Cardiac muscle cell (in vitro differentiated cells and primary cell): ENCODE data around the gene DPF3. TPM values are rescaled to one million over a fixed set of nuclear protein-coding genes. Genes with fewer than 3 reads are reported as not detected.
A peak's percentile ranks its signal among the peaks of the same experiment; 100 is the strongest.

Source experiments
- DNase-seq, 2 donors: peaks; one replicate each; pipeline versions ENCODE4 v3.0.0 to v3.0.0-alpha.2; 2010 to 2017; ENCODE audit warnings: low read depth in 1 of 2, low spot score in 1 of 2
- H3K27ac ChIP-seq: fragments of 200-600 bp; sonication (generic); 2 replicates; pipeline ENCODE4 v1.5.1; 2016
- H3K27me3 ChIP-seq: fragments of 200-600 bp; sonication (generic); 2 replicates; pipeline ENCODE4 v1.6.0; 2016; ENCODE audit warnings: control low read depth
- H3K36me3 ChIP-seq: fragments of 200-600 bp; sonication (generic); 2 replicates; pipeline ENCODE4 v1.5.1; 2016; ENCODE audit warnings: control low read depth
- H3K4me1 ChIP-seq: fragments of 200-600 bp; sonication (generic); 2 replicates; pipeline ENCODE4 v1.8.1; 2017; ENCODE audit warnings: low read depth, mild to moderate bottlenecking, mixed run types
- H3K4me3 ChIP-seq: fragments of 200-600 bp; sonication (generic); 2 replicates; pipeline ENCODE4 v1.5.1; 2016; ENCODE audit warnings: mild to moderate bottlenecking
- H3K9me3 ChIP-seq: fragments of 200-600 bp; sonication (generic); 2 replicates; pipeline ENCODE4 v1.5.1; 2017; ENCODE audit warnings: low read depth, mild to moderate bottlenecking, control low read depth
- CTCF ChIP-seq: IDR thresholded peaks from 2 replicates; pipeline ENCODE4 v1.5.1; 2012; ENCODE audit warnings: low read depth, mild to moderate bottlenecking, low read length
- polyA plus RNA-seq: library from polyadenylated mRNA; unstranded; fragments of >200 nt; fragmentation: Nextera tagmentation; extraction: Ambion mirVana; gene quantifications from 2 replicates; pipeline ENCODE4 v1.2.1, GENCODE V29; 2016
- total RNA-seq: library from RNA; depleted of rRNA; stranded (reverse); fragments of >200 nt; gene quantifications from 2 replicates; pipeline ENCODE4 v1.2.3, GENCODE V29; 2016

Gene DPF3
- total and polyA plus RNA-seq, 2 experiments from 2014 or later: 25.9 to 84.8 TPM

GRCh38 chr14:72856530-72857266 is 37.2 kb downstream of the DPF3 start:
- Histone ChIP-seq H3K36me3 (no peaks in the 10 kb centered on the region), H3K4me3 (no peak overlapping the region), H3K9me3 (no peaks in the 10 kb centered on the region), H3K4me1 (peaks cover 19% of the 10 kb centered on the region), H3K27me3 (no peaks in the 10 kb centered on the region), H3K27ac (peak overlapping the region; percentile 46)
- no peak for TF ChIP-seq CTCF
- peak in 1 of 2 donors; percentile 28 for DNase-seq

- Histone ChIP-seq H3K27me3 (no peaks in the 10 kb centered on the region), H3K4me3 (no peak overlapping the region), H3K4me1 (peaks cover 19% of the 10 kb centered on the region), H3K27ac (peak overlapping the region; percentile 46), H3K36me3 (no peaks in the 10 kb centered on the region), H3K9me3 (no peaks in the 10 kb centered on the region)
- DNase-seq: no peak
- no peak for TF ChIP-seq CTCF
Measured at GRCh38 chr14:72855913-72856312, 38.0 kb downstream of the DPF3 start.

GRCh38 chr14:72852194-72852593 is 41.7 kb downstream of the DPF3 start:
- DNase-seq: no peak
- Histone ChIP-seq H3K27ac (no peak overlapping the region), H3K4me1 (peaks cover 17% of the 10 kb centered on the region), H3K4me3 (no peak overlapping the region), H3K27me3 (no peaks in the 10 kb centered on the region), H3K9me3 (no peaks in the 10 kb centered on the region), H3K36me3 (no peaks in the 10 kb centered on the region)
- TF ChIP-seq CTCF: no peak

GRCh38 chr14:72851635-72852034 is 42.3 kb downstream of the DPF3 start:
- Histone ChIP-seq H3K36me3 (no peaks in the 10 kb centered on the region), H3K4me1 (peaks cover 12% of the 10 kb centered on the region), H3K27ac (no peak overlapping the region), H3K27me3 (no peaks in the 10 kb centered on the region), H3K9me3 (no peaks in the 10 kb centered on the region), H3K4me3 (no peak overlapping the region)
- DNase-seq: no peak
- TF ChIP-seq CTCF: no peak

GRCh38 chr14:72850360-72850759 is 43.5 kb downstream of the DPF3 start:
- H3K4me3 ChIP-seq: no peak overlapping the region
- no peak for DNase-seq
- H3K4me1 ChIP-seq: peaks cover 10% of the 10 kb centered on the region
- H3K27me3 ChIP-seq: no peaks in the 10 kb centered on the region
- TF ChIP-seq CTCF: no peak
- H3K9me3 ChIP-seq: no peaks in the 10 kb centered on the region
- H3K27ac ChIP-seq: no peak overlapping the region
- no peaks in the 10 kb centered on the region for H3K36me3 ChIP-seq
